Measurements from ENCODE around the gene RAPGEF3. TPM values are rescaled to one million over a fixed set of nuclear protein-coding genes. Genes with fewer than 3 reads are reported as not detected.
A peak's percentile ranks its signal among the peaks of the same experiment; 100 is the strongest.

Gene RAPGEF3
- total RNA-seq, 2 donors from 2014 or later = 0.62 to 1.4 TPM

GRCh38 chr12:47718531-47718930, 40.1 kb downstream of the RAPGEF3 start:
- H3K4me3 Mint-ChIP-seq = no peak overlapping the region
- no peak overlapping the region for H3K27ac Mint-ChIP-seq
- H3K36me3 Mint-ChIP-seq (ENCODE audit: insufficient read depth in 2 of 2) = peaks cover 0 to 7% of the 10 kb centered on the region in 2 donors
- no peak for DNase-seq
- peaks cover 58% of the 10 kb centered on the region for H3K4me1 Mint-ChIP-seq (ENCODE audit: low read depth)
- no peaks in the 10 kb centered on the region for H3K27me3 Mint-ChIP-seq (ENCODE audit: low read depth)
- H3K9me3 Mint-ChIP-seq = no peaks in the 10 kb centered on the region
- ATAC-seq (replicated peaks in 1 of 2) = no peak

- Mint-ChIP-seq H3K4me1 (ENCODE audit: low read depth) (peaks cover 54% of the 10 kb centered on the region), H3K27me3 (ENCODE audit: low read depth) (no peaks in the 10 kb centered on the region), H3K36me3 (ENCODE audit: insufficient read depth in 2 of 2) (peaks cover 0 to 6% of the 10 kb centered on the region in 2 donors), H3K9me3 (no peaks in the 10 kb centered on the region), H3K4me3 (peak overlapping the region; percentile 2 to 64), H3K27ac (peak overlapping the region; percentile 61)
- peak; percentile 57 to 67 for DNase-seq
- peak; percentile 63 to 74 for ATAC-seq (replicated peaks in 1 of 2)
Observed at GRCh38 chr12:47717443-47718193, 41.1 kb downstream of the RAPGEF3 start.

GRCh38 chr12:47717046-47717442, 41.6 kb downstream of the RAPGEF3 start:
- no peaks in the 10 kb centered on the region for H3K9me3 Mint-ChIP-seq
- H3K4me3 Mint-ChIP-seq = no peak overlapping the region
- H3K27me3 Mint-ChIP-seq (ENCODE audit: low read depth) = no peaks in the 10 kb centered on the region
- peaks cover 49% of the 10 kb centered on the region for H3K4me1 Mint-ChIP-seq (ENCODE audit: low read depth)
- no peak for ATAC-seq (replicated peaks in 1 of 2)
- H3K36me3 Mint-ChIP-seq (ENCODE audit: insufficient read depth in 2 of 2) = peaks cover 0 to 6% of the 10 kb centered on the region in 2 donors
- DNase-seq = no peak
- no peak overlapping the region for H3K27ac Mint-ChIP-seq

- Mint-ChIP-seq H3K4me3 (no peak overlapping the region), H3K27me3 (ENCODE audit: low read depth) (no peaks in the 10 kb centered on the region), H3K36me3 (ENCODE audit: insufficient read depth in 2 of 2) (no peaks in the 10 kb centered on the region), H3K9me3 (no peaks in the 10 kb centered on the region), H3K4me1 (ENCODE audit: low read depth) (peaks cover 38% of the 10 kb centered on the region), H3K27ac (no peak overlapping the region)
- no peak for ATAC-seq (replicated peaks in 1 of 2)
- DNase-seq = no peak
Observed at GRCh38 chr12:47715877-47716548, 42.7 kb downstream of the RAPGEF3 start.

- DNase-seq (peak; percentile 78), ATAC-seq (replicated peaks in 1 of 2) (peak; percentile 84 to 87)
- H3K36me3 Mint-ChIP-seq (ENCODE audit: insufficient read depth in 2 of 2) = no peaks in the 10 kb centered on the region
- no peaks in the 10 kb centered on the region for H3K9me3 Mint-ChIP-seq
- no peak overlapping the region for H3K4me3 Mint-ChIP-seq
- peaks cover 37% of the 10 kb centered on the region for H3K4me1 Mint-ChIP-seq (ENCODE audit: low read depth)
- H3K27me3 Mint-ChIP-seq (ENCODE audit: low read depth) = no peaks in the 10 kb centered on the region
- no peak overlapping the region for H3K27ac Mint-ChIP-seq
Observed at GRCh38 chr12:47715393-47715876, 43.2 kb downstream of the RAPGEF3 start.

GRCh38 chr12:47714826-47715386, 43.8 kb downstream of the RAPGEF3 start:
- H3K27ac Mint-ChIP-seq = no peak overlapping the region

GRCh38 chr12:47712171-47712570, 46.5 kb downstream of the RAPGEF3 start:
- H3K9me3 Mint-ChIP-seq = no peaks in the 10 kb centered on the region
- H3K27me3 Mint-ChIP-seq (ENCODE audit: low read depth) = no peaks in the 10 kb centered on the region
- no peak for ATAC-seq (replicated peaks in 1 of 2)
- no peak overlapping the region for H3K4me3 Mint-ChIP-seq
- no peaks in the 10 kb centered on the region for H3K36me3 Mint-ChIP-seq (ENCODE audit: insufficient read depth in 2 of 2)
- peaks cover 53% of the 10 kb centered on the region for H3K4me1 Mint-ChIP-seq (ENCODE audit: low read depth)
- DNase-seq = no peak
- H3K27ac Mint-ChIP-seq = no peak overlapping the region

More at GRCh38 chr12:47714826-47715386, 43.8 kb downstream of the RAPGEF3 start:
- DNase-seq (no peak), ATAC-seq (replicated peaks in 1 of 2) (peak; percentile 12 to 23)
- Mint-ChIP-seq H3K36me3 (ENCODE audit: insufficient read depth in 2 of 2) (no peaks in the 10 kb centered on the region), H3K9me3 (no peaks in the 10 kb centered on the region), H3K27me3 (ENCODE audit: low read depth) (no peaks in the 10 kb centered on the region), H3K4me1 (ENCODE audit: low read depth) (peaks cover 37% of the 10 kb centered on the region), H3K4me3 (no peak overlapping the region)

GRCh38 chr12:47711448-47711847, 47.2 kb downstream of the RAPGEF3 start:
- peaks cover under 1 to 2% of the 10 kb centered on the region in 2 donors for H3K36me3 Mint-ChIP-seq (ENCODE audit: insufficient read depth in 2 of 2)
- no peak overlapping the region for H3K4me3 Mint-ChIP-seq
- ATAC-seq (replicated peaks in 1 of 2) = no peak
- no peaks in the 10 kb centered on the region for H3K27me3 Mint-ChIP-seq (ENCODE audit: low read depth)
- peaks cover 50% of the 10 kb centered on the region for H3K4me1 Mint-ChIP-seq (ENCODE audit: low read depth)
- H3K27ac Mint-ChIP-seq = no peak overlapping the region
- no peak for DNase-seq
- no peaks in the 10 kb centered on the region for H3K9me3 Mint-ChIP-seq

- no peaks in the 10 kb centered on the region for H3K27me3 Mint-ChIP-seq (ENCODE audit: low read depth)
- peaks cover 4 to 8% of the 10 kb centered on the region in 2 donors for H3K36me3 Mint-ChIP-seq (ENCODE audit: insufficient read depth in 2 of 2)
- ATAC-seq (replicated peaks in 1 of 2) (no peak), DNase-seq (no peak)
- no peak overlapping the region for H3K27ac Mint-ChIP-seq
- peaks cover 41% of the 10 kb centered on the region for H3K4me1 Mint-ChIP-seq (ENCODE audit: low read depth)
- H3K9me3 Mint-ChIP-seq = no peaks in the 10 kb centered on the region
- no peak overlapping the region for H3K4me3 Mint-ChIP-seq
Observed at GRCh38 chr12:47710278-47710677, 48.4 kb downstream of the RAPGEF3 start.

- no peaks in the 10 kb centered on the region for H3K27me3 Mint-ChIP-seq (ENCODE audit: low read depth)
- no peaks in the 10 kb centered on the region for H3K9me3 Mint-ChIP-seq
- peaks cover 40% of the 10 kb centered on the region for H3K4me1 Mint-ChIP-seq (ENCODE audit: low read depth)
- ATAC-seq (replicated peaks in 1 of 2) (no peak), DNase-seq (no peak)
- H3K36me3 Mint-ChIP-seq (ENCODE audit: insufficient read depth in 2 of 2) = peaks cover 4 to 8% of the 10 kb centered on the region in 2 donors
- no peak overlapping the region for H3K4me3 Mint-ChIP-seq
- no peak overlapping the region for H3K27ac Mint-ChIP-seq
Observed at GRCh38 chr12:47709671-47710070, 49.0 kb downstream of the RAPGEF3 start.

GRCh38 chr12:47709237-47709636, 49.4 kb downstream of the RAPGEF3 start:
- Mint-ChIP-seq H3K27ac (no peak overlapping the region), H3K27me3 (ENCODE audit: low read depth) (no peaks in the 10 kb centered on the region), H3K4me3 (peak overlapping the region in 1 of 2 donors; percentile 0)

GRCh38 chr12:47707905-47708543, 50.7 kb downstream of the RAPGEF3 start:
- H3K4me1 Mint-ChIP-seq (ENCODE audit: low read depth) = peaks cover 54% of the 10 kb centered on the region
- H3K27me3 Mint-ChIP-seq (ENCODE audit: low read depth) = no peaks in the 10 kb centered on the region
- no peak for DNase-seq

More at GRCh38 chr12:47709237-47709636, 49.4 kb downstream of the RAPGEF3 start:
- ATAC-seq (replicated peaks in 1 of 2) = no peak
- Mint-ChIP-seq H3K9me3 (no peaks in the 10 kb centered on the region), H3K36me3 (ENCODE audit: insufficient read depth in 2 of 2) (peaks cover 4 to 8% of the 10 kb centered on the region in 2 donors), H3K4me1 (ENCODE audit: low read depth) (peaks cover 42% of the 10 kb centered on the region)
- no peak for DNase-seq

GRCh38 chr12:47707355-47707754, 51.3 kb downstream of the RAPGEF3 start:
- Mint-ChIP-seq H3K4me3 (peak overlapping the region; percentile 72 to 85), H3K36me3 (ENCODE audit: insufficient read depth in 2 of 2) (peaks cover 4 to 19% of the 10 kb centered on the region in 2 donors), H3K9me3 (no peaks in the 10 kb centered on the region), H3K4me1 (ENCODE audit: low read depth) (peaks cover 59% of the 10 kb centered on the region), H3K27ac (peak overlapping the region; percentile 25), H3K27me3 (ENCODE audit: low read depth) (no peaks in the 10 kb centered on the region)
- ATAC-seq (replicated peaks in 1 of 2) (no peak), DNase-seq (no peak)

More at GRCh38 chr12:47707905-47708543, 50.7 kb downstream of the RAPGEF3 start:
- Mint-ChIP-seq H3K27ac (peak overlapping the region; percentile 25), H3K4me3 (peak overlapping the region; percentile 72 to 85), H3K36me3 (ENCODE audit: insufficient read depth in 2 of 2) (peaks cover 4 to 17% of the 10 kb centered on the region in 2 donors), H3K9me3 (no peaks in the 10 kb centered on the region)
- ATAC-seq (replicated peaks in 1 of 2) = no peak
